Ectodermal cell (in vitro differentiated cells): ENCODE data around the gene ZMIZ1.

Experiments
- H3K27ac ChIP-seq: 2 replicates; pipeline ENCODE4 v1.7.0; 2013; ENCODE audit warnings: mild to moderate bottlenecking, low read depth, low read length; ENCODE audit not compliant: insufficient read depth, poor library complexity, severe bottlenecking
- H3K27me3 ChIP-seq: 2 replicates; pipeline ENCODE4 v1.7.0; 2013; ENCODE audit warnings: mild to moderate bottlenecking, low read length; ENCODE audit not compliant: insufficient read depth, control insufficient read depth, poor library complexity, severe bottlenecking
- H3K36me3 ChIP-seq: one replicate; pipeline ENCODE4 v1.7.0; 2013; ENCODE audit warnings: low read length; ENCODE audit not compliant: control insufficient read depth, insufficient read depth
- H3K4me1 ChIP-seq: one replicate; pipeline ENCODE4 v1.7.0; 2013; ENCODE audit warnings: low read length; ENCODE audit not compliant: control insufficient read depth, insufficient read depth
- H3K4me3 ChIP-seq: 2 replicates; pipeline ENCODE4 v1.7.0; 2013; ENCODE audit warnings: low read depth, low read length, control low read depth; ENCODE audit not compliant: insufficient read depth
- H3K9me3 ChIP-seq: 2 replicates; pipeline ENCODE4 v1.7.0; 2013; ENCODE audit warnings: mild to moderate bottlenecking, low read length, moderate library complexity; ENCODE audit not compliant: control insufficient read depth
- WGBS, 2 experiments: methylation state at CpG; one replicate each; pipeline ENCODE4 v1.1.7; 2013; ENCODE audit warnings: missing lambda C conversion rate in 2 of 2; 5-methylcytosine and 5-hydroxymethylcytosine counted together

The ZMIZ1 gene

DNA sequence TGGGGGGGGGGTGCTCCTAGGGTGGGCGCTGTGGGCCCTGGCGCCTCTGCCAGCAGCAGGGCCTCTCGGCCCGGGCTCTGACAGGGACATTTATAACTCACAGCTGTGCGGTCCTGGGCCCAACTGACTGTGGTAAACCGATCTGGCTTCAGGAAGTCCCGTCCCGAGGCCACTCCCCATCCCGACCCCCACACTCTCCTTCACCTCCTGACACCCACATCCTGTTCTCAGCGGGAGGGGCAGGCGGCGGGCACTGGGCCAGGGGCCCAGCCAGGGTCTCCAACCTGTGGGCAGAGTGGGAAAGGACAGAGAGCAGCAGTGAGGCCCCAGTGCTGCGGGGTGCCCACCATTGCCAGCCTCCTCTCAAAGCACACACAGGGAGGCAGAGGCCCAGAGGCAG, 69.1 kb downstream of the ZMIZ1 start:
- 87 to 88% methylated on average over 13 of the region's 13 CpGs for WGBS, 2 experiments

DNA sequence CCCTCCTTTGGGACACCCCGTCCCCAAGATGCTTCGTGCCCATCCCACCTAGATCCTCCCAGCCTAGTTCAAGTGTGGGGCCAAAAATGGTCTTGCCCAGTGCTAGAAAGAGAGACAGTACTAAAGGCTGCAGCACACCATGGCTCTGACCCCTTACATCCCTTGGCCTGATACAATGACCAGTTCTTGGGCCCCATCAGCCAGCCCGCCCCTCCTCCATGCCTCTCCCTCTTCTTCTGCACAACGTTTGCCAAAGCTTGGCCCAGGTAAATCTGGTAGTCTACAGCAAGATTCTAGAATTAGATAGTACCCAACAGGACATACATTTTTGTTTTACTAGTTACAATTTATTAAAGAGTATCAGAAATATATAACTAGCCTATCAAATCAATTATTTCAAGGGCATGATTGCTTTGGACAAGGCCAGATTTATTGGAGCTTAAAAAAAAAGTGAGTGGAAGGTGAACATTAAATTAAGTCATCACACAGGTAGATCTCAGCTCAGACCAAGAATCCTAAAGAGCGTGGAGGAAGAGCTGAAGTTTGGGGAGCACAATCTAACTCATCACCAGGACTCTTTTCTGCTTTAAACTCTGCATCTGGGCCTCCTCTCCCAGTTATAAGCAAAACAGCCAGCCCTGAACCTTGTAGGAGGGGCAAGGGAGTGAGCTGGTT, 69.8 kb downstream of the ZMIZ1 start:
- Histone ChIP-seq H3K4me1 (peaks cover 47% of the 10 kb centered on the region), H3K9me3 (no peaks in the 10 kb centered on the region), H3K27me3 (no peaks in the 10 kb centered on the region), H3K36me3 (no peaks in the 10 kb centered on the region), H3K4me3 (no peak overlapping the region), H3K27ac (no peak overlapping the region)
- WGBS, 2 experiments: 93% methylated on average over 4 to 5 of the region's 5 CpGs

More for the DNA sequence above, 69.1 kb downstream of the ZMIZ1 start:
- H3K4me1 ChIP-seq: peaks cover 48% of the 10 kb centered on the region
- H3K27ac ChIP-seq: no peak overlapping the region
- H3K27me3 ChIP-seq: no peaks in the 10 kb centered on the region
- H3K4me3 ChIP-seq: no peak overlapping the region
- H3K36me3 ChIP-seq: no peaks in the 10 kb centered on the region
- H3K9me3 ChIP-seq: no peaks in the 10 kb centered on the region

DNA sequence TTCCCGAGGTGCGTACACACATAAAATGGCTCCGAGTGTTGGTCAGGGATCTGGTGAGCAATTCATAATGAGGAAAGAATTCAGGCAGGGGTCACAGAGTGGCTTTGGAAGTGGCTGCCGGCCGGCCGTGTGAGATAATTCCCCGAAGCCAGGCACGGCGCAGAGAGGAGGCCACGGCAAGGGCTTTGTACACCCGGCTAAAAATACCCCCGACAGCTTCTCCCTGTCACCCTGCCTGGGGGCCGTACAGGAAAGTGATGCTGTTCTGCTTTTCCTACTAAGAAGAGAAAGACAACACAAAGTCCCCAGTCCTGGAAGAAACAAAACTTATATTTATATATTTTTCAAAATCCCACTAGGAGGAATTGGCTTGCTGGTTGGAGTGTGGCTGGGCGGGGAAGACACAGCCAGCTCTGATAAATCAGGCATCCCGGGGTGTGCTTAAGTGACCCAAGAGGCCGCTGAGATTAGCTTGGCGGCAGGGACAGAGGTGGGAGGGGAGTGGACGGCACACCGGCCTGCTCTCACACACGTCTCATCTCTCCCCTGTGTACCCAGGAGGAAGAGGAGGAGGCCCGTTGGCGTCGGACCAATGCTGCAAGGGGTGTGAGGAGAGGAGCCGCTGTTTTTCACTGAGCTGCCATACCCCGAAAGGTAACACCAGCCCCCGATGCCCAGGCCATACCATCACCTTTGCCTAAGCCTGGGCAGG, 70.5 kb downstream of the ZMIZ1 start:
- Histone ChIP-seq H3K9me3 (no peaks in the 10 kb centered on the region), H3K27me3 (no peaks in the 10 kb centered on the region), H3K4me3 (no peak overlapping the region), H3K4me1 (peaks cover 47% of the 10 kb centered on the region), H3K27ac (peak overlapping the region; percentile 16), H3K36me3 (no peaks in the 10 kb centered on the region)
- 89 to 91% methylated on average over 26 of the region's 26 CpGs for WGBS, 2 experiments

DNA sequence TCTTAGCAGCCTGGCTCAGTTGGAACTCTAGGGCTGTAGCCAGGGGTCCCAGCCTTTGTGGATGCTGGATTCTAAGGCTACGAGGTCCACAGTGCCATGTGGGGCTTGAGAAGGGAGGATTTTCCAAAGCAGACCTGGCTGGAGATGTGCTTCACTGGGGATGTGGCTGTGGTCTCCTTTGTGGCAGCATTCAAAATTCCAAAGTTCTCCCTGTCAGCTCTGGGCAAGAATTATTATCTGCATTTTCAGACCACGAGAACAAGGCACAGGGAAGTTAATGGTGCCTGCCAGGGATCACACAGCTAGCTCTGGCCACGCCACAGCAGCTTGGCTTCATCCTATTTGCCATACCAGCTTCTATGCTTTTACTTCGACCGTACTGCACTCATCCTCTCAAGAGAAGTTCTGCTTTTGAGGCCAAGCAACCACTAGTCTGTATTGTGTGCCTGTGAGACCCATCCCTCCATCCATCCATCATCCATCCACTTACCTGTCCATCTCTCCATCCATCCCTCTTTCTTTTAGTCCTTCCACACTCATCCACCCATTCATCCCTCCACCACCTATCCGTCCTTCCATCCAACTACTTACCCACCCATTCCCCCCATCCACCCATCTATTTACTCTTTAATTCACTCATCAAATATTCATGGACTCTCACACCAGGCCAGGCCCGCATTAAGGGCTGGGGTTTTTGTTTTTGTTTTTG, 71.5 kb downstream of the ZMIZ1 start:
- H3K4me1 ChIP-seq: peaks cover 54% of the 10 kb centered on the region
- H3K27me3 ChIP-seq: no peaks in the 10 kb centered on the region
- no peak overlapping the region for H3K27ac ChIP-seq
- H3K4me3 ChIP-seq: no peak overlapping the region
- 93 to 96% methylated on average over 7 of the region's 7 CpGs for WGBS, 2 experiments
- no peaks in the 10 kb centered on the region for H3K36me3 ChIP-seq
- H3K9me3 ChIP-seq: no peaks in the 10 kb centered on the region

DNA sequence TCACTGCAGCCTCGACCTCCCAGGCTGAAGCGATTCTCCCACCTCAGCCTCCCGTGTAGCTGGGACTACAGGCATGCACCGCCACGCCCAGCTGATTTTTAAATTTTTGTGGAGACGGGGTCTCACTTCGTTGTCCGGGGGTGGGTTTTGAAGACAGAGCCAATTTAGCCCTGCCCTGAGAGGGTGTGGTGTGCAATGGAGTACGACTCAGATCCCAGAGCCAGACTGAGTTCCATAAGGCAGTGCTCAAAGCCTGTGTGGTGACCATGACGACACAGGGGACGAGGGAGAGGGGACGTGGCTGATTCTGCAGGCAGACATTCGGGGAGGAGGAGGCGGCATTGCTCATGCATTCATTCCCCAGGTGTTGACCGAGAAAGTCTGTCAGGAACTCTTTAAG, 72.1 kb downstream of the ZMIZ1 start:
- Histone ChIP-seq H3K4me1 (peaks cover 50% of the 10 kb centered on the region), H3K4me3 (no peak overlapping the region), H3K36me3 (no peaks in the 10 kb centered on the region), H3K27ac (no peak overlapping the region), H3K27me3 (no peaks in the 10 kb centered on the region), H3K9me3 (no peaks in the 10 kb centered on the region)
- WGBS, 2 experiments: 92% methylated on average over 15 of the region's 15 CpGs

DNA sequence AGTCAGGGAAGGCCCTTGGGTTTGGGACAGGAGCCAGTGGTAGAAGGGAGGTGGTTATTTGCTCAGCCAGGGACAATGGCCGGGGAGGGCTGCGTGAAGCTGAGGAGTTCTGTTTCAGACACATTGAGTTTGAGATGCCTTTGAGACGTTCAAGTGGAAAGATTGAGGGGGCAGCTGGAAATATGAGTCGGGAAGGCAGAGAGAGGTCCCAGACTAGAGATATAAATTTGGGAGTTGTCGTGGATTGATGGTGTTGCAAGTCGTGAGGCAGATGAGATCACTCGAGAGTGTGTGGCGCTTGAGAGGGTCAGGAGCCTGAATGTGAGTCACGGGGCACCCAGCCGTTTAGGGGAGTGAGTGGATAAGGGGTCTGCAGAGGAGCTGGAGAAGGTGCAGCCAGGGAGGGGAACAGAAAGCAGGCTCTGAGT, 73.3 kb downstream of the ZMIZ1 start:
- 88 to 90% methylated on average over 10 of the region's 10 CpGs for WGBS, 2 experiments
- no peaks in the 10 kb centered on the region for H3K27me3 ChIP-seq
- H3K4me3 ChIP-seq: no peak overlapping the region
- H3K27ac ChIP-seq: no peak overlapping the region
- H3K36me3 ChIP-seq: no peaks in the 10 kb centered on the region
- peaks cover 46% of the 10 kb centered on the region for H3K4me1 ChIP-seq
- no peaks in the 10 kb centered on the region for H3K9me3 ChIP-seq

DNA sequence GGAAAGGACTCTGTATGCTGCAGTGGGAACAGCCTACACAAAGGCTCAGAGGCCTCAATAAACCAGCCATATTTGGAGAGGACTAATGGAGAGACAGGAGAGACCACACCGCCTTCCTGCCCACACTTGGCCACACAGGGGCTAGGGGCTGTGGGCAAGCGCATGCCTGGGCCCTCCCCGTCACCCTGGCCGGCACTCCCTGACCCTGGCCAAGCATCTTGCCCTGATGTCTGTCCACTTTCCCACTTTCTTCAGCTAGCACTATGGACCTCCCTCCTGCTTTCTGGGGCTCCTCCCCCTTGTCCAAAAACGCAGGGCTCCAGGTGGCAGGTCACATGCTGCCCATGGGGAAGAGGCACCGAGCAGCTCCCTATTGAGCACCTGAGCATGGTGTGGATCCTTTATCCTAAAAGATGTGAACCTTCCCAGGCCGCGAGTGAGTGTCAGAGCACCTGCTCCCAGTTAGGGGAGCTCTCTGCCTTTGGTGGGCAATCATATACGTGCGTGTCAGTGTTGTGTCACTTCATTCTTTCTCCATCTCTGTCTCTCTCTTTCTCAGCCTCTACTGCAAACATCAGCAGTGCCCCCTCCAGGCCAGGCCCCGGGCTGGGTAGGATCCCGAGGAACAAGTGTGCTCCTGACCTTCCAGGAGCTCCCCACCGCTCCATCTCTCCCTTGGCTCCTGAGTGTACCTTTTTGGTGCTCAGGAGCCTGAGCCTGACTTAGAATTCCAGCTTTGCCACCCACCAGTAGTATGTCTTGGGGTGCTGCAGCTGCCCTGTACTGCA, 74.0 kb downstream of the ZMIZ1 start:
- Histone ChIP-seq H3K4me1 (peaks cover 39% of the 10 kb centered on the region), H3K27me3 (no peaks in the 10 kb centered on the region), H3K27ac (no peak overlapping the region), H3K4me3 (no peak overlapping the region), H3K36me3 (no peaks in the 10 kb centered on the region), H3K9me3 (no peaks in the 10 kb centered on the region)
- WGBS, 2 experiments: 86 to 88% methylated on average over 13 of the region's 13 CpGs

DNA sequence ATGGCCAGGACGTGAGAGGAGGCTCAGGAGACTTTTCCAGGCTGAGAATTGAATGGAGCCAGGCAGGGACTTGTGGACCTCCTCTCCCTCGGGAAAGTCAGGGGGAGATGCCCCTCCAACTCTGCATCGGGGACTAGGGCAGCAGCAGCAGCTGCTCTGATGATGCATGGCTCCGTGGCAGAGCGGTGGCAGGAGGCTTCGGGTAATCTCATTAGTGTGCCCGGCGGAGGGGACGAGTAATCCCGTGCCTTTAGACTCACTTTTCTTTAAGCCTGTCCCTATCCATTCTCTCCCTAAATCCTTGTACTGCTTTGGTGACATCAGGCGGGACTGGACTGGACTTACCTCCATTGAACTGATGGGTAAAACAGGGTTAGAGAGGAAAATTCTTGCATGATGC, 75.1 kb downstream of the ZMIZ1 start:
- Histone ChIP-seq H3K4me1 (peaks cover 31% of the 10 kb centered on the region), H3K27me3 (no peaks in the 10 kb centered on the region), H3K27ac (no peak overlapping the region), H3K9me3 (no peaks in the 10 kb centered on the region), H3K36me3 (no peaks in the 10 kb centered on the region), H3K4me3 (no peak overlapping the region)
- WGBS, 2 experiments: 78 to 79% methylated on average over 11 of the region's 11 CpGs

DNA sequence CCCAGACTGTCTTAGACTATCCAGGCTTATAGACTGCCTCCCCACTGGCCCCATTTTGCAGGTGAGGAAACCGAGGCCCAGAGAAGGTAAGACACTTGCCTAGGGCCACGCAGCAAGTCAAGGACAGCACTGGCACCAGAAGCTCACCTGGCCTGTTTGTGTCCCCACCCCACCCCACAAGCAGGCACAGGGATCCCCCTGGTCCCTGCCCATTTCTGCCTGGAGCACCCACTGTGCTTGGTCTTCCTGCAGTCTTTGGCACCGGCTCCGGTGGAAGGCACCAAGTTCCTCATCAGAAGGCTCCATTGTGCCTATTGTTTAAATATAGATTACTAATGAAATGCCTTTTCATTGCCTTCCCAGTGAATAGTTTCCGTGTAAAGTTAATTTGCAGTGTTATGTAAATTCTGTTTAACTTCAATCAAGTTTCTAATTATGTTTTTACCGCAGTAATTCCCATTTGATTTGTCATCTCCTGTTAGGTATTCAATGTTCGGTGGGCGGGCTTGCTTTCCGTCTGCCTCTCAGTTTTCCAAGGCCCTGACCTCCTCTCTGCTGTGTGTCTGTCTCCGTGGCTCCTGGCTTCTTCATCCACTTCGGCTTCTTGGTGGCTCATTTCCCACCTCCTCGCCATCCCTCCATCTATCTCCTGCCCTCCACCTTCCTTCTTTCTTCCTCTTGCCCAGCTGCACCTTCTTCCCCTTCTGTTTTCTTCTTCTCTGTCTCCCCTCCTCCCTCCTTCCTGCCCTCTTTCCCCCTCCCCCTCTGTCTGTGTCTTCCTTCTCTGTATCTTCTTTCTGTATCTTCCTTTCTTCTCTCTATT, 75.8 kb downstream of the ZMIZ1 start:
- WGBS, 2 experiments: 80 to 84% methylated on average over 12 of the region's 12 CpGs
- peaks cover 31% of the 10 kb centered on the region for H3K4me1 ChIP-seq
- H3K4me3 ChIP-seq: no peak overlapping the region
- no peak overlapping the region for H3K27ac ChIP-seq
- no peaks in the 10 kb centered on the region for H3K27me3 ChIP-seq
- H3K9me3 ChIP-seq: no peaks in the 10 kb centered on the region
- H3K36me3 ChIP-seq: no peaks in the 10 kb centered on the region
